Caco-2 (cell line): Measurements from ENCODE around the gene PRPSAP2. TPM values are rescaled to one million over a fixed set of nuclear protein-coding genes. Genes with fewer than 3 reads are reported as not detected.

Source experiments
- BruUV-seq: library from RNA; stranded (reverse); fragments of 400-500 nt; replicated peaks from 2 replicates; lab custom pipeline; 2021; lab: Mats Ljungman, UMichigan
- CTCF ChIA-PET: fragments of 300-600 bp; sonication (Branson Sonifier 250); formaldehyde crosslinking; loops from one replicate; lab custom pipeline; 2022; ENCODE audit warnings: antibody characterized with exemption; lab: Charles Lee
- POLR2A ChIA-PET: fragments of 300-600 bp; sonication (Branson Sonifier 250); formaldehyde crosslinking; loops from one replicate; lab custom pipeline; 2022; ENCODE audit warnings: antibody characterized with exemption; lab: Charles Lee
- DNase-seq, 2 experiments: peaks; one replicate each; pipeline versions ENCODE4 v3.0.0 to v3.0.0-alpha.2; 2020 to 2022
- H3K27me3 ChIP-seq: replicated peaks from 2 replicates; pipeline ENCODE4 v1.6.0; 2011; ENCODE audit warnings: low read length; ENCODE audit not compliant: control insufficient read depth, insufficient read depth
- H3K36me3 ChIP-seq: 2 replicates; pipeline ENCODE4 v1.5.1; 2011; ENCODE audit warnings: low read length; ENCODE audit not compliant: control insufficient read depth, insufficient read depth
- H3K4me1 ChIP-seq: fragments of 250-450 bp; sonication (Bioruptor Pico); 2 replicates; pipeline ENCODE4 v1.5.1; 2020; ENCODE audit warnings: mild to moderate bottlenecking
- H3K4me3 ChIP-seq: 2 replicates; pipeline ENCODE4 v1.5.1; 2011; ENCODE audit warnings: low read depth, mild to moderate bottlenecking, control low read depth, low read length
- H3K9me3 ChIP-seq: fragments of 250-450 bp; sonication (Bioruptor Pico); 2 replicates; pipeline ENCODE4 v1.5.1; 2020; ENCODE audit warnings: mild to moderate bottlenecking, moderate library complexity
- H3K27ac Mint-ChIP-seq: one replicate; pipeline ENCODE4 v1.8.0; 2022; ENCODE audit warnings: mixed read lengths; ENCODE audit not compliant: unreplicated experiment
- H3K27me3 Mint-ChIP-seq: one replicate; pipeline ENCODE4 v1.8.0; 2022; ENCODE audit warnings: mixed read lengths; ENCODE audit not compliant: insufficient read depth, unreplicated experiment
- H3K36me3 Mint-ChIP-seq: one replicate; pipeline ENCODE4 v1.8.0; 2022; ENCODE audit warnings: mild to moderate bottlenecking, mixed read lengths; ENCODE audit not compliant: insufficient read depth, unreplicated experiment
- H3K4me1 Mint-ChIP-seq: one replicate; pipeline ENCODE4 v1.8.0; 2022; ENCODE audit warnings: low read depth, mixed read lengths; ENCODE audit not compliant: unreplicated experiment
- H3K4me3 Mint-ChIP-seq: one replicate; pipeline ENCODE4 v1.8.0; 2022; ENCODE audit warnings: mild to moderate bottlenecking, moderate library complexity, mixed read lengths; ENCODE audit not compliant: unreplicated experiment
- H3K9me3 Mint-ChIP-seq: one replicate; pipeline ENCODE4 v1.8.0; 2022; ENCODE audit warnings: mixed read lengths; ENCODE audit not compliant: unreplicated experiment
- CTCF ChIP-seq, 2 experiments: fragments of 200-600 bp in 1 of 2; IDR thresholded peaks; 1 replicate in 1 of 2; 2 replicates in 1 of 2; pipeline versions ENCODE4 v1.5.1 to v1.8.0; 2011 to 2022; ENCODE audit warnings: antibody characterized with exemption in 1 of 2, control low read depth in 1 of 2, inconsistent platforms in 1 of 2, low read depth in 1 of 2, low read length in 1 of 2, mild to moderate bottlenecking in 1 of 2, moderate library complexity in 1 of 2; ENCODE audit not compliant: insufficient read depth in 1 of 2, severe bottlenecking in 1 of 2, unreplicated experiment in 1 of 2
- intact Hi-C: fragments of 100-400 bp; cut with micrococcal nuclease; formaldehyde crosslinking; loops from one replicate; pipeline ENCODE4 v1.10.0; 2022; ENCODE audit not compliant: unreplicated experiment
- total RNA-seq: library from RNA; stranded (reverse); gene quantifications from 2 replicates; pipeline ENCODE4 v1.2.3, GENCODE V29; 2022

The PRPSAP2 gene
- total RNA-seq, 1 experiment from 2014 or later, result 49.0 TPM

GRCh38 chr17:18971801-18972200 lies 113.9 kb downstream of the PRPSAP2 start:
- Histone ChIP-seq H3K36me3 (peaks cover 1% of the 10 kb centered on the region), H3K27me3 (no peaks in the 10 kb centered on the region), H3K9me3 (no peaks in the 10 kb centered on the region), H3K4me3 (no peak overlapping the region), H3K4me1 (peaks cover 19% of the 10 kb centered on the region)
- Mint-ChIP-seq H3K27ac (no peak overlapping the region), H3K27me3 (no peaks in the 10 kb centered on the region), H3K36me3 (peaks cover 52% of the 10 kb centered on the region), H3K4me1 (no peaks in the 10 kb centered on the region), H3K9me3 (no peaks in the 10 kb centered on the region), H3K4me3 (no peak overlapping the region)
- DNase-seq, result no peak
- ChIA-PET CTCF (interaction anchor here (0.8 kb wide), 1 partner anchor 11 kb away, joined by 3 read pairs; no protein-coding TSS in a partner anchor), POLR2A (no interaction called here)
- intact Hi-C loops, result no loop called here
- TF ChIP-seq CTCF (IDR thresholded peaks at IDR 0.05; ENCODE audit: insufficient read depth in 1 of 2, low read depth in 1 of 2, low read length in 1 of 2, severe bottlenecking in 1 of 2, unreplicated experiment in 1 of 2), result no peak
- no TSS peak for BruUV-seq

GRCh38 chr17:18974407-18975149 lies 116.6 kb downstream of the PRPSAP2 start:
- Mint-ChIP-seq H3K36me3 (peaks cover 48% of the 10 kb centered on the region), H3K4me3 (no peak overlapping the region), H3K9me3 (no peaks in the 10 kb centered on the region), H3K27ac (no peak overlapping the region), H3K27me3 (no peaks in the 10 kb centered on the region), H3K4me1 (no peaks in the 10 kb centered on the region)
- intact Hi-C loops, result no loop called here
- Histone ChIP-seq H3K4me1 (peaks cover 1% of the 10 kb centered on the region; the same call in 1 of the 2 replicates), H3K4me3 (no peak overlapping the region), H3K9me3 (no peaks in the 10 kb centered on the region), H3K27me3 (no peaks in the 10 kb centered on the region), H3K36me3 (peaks cover 2% of the 10 kb centered on the region)
- no peak for DNase-seq
- BruUV-seq, result no TSS peak
- ChIA-PET POLR2A (no interaction called here), CTCF (interaction anchor here (0.6 to 0.8 kb wide), 2 partner anchors 14 to 121 kb away, joined by 3 read pairs; no protein-coding TSS in a partner anchor)
- no peak for TF ChIP-seq CTCF (IDR thresholded peaks at IDR 0.05; ENCODE audit: insufficient read depth in 1 of 2, low read depth in 1 of 2, low read length in 1 of 2, severe bottlenecking in 1 of 2, unreplicated experiment in 1 of 2)

GRCh38 chr17:18975597-18975996 lies 117.7 kb downstream of the PRPSAP2 start:
- Mint-ChIP-seq H3K27ac (no peak overlapping the region), H3K9me3 (no peaks in the 10 kb centered on the region), H3K27me3 (no peaks in the 10 kb centered on the region), H3K4me3 (no peak overlapping the region), H3K36me3 (peaks cover 53% of the 10 kb centered on the region), H3K4me1 (no peaks in the 10 kb centered on the region)
- Histone ChIP-seq H3K4me1 (no peaks in the 10 kb centered on the region), H3K9me3 (no peaks in the 10 kb centered on the region), H3K27me3 (no peaks in the 10 kb centered on the region), H3K36me3 (peaks cover 2% of the 10 kb centered on the region), H3K4me3 (no peak overlapping the region)
- POLR2A ChIA-PET, result no interaction called here
- BruUV-seq, result no TSS peak
- DNase-seq, result no peak
- TF ChIP-seq CTCF (IDR thresholded peaks at IDR 0.05; ENCODE audit: insufficient read depth in 1 of 2, low read depth in 1 of 2, low read length in 1 of 2, severe bottlenecking in 1 of 2, unreplicated experiment in 1 of 2), result no peak
- intact Hi-C loops, result no loop called here
- CTCF ChIA-PET, result interaction anchor here (0.8 kb wide), 1 partner anchor 15 kb away, joined by 3 read pairs; no protein-coding TSS in a partner anchor
